SK-N-MC (cell line): ENCODE results near the gene MORF4L1.

Experiments
- DNase-seq: peaks from one replicate; pipeline ENCODE4 v3.0.0-alpha.2; 2011; ENCODE audit warnings: low read depth, low spot score
- H3K27ac ChIP-seq: fragments of 200-600 bp; sonication (generic); 2 replicates; pipeline ENCODE4 v1.5.1; 2016; ENCODE audit warnings: mixed run types
- H3K36me3 ChIP-seq: fragments of 200-600 bp; sonication (generic); 2 replicates; pipeline ENCODE4 v1.6.1; 2017; ENCODE audit warnings: antibody characterized with exemption, low read length, mixed read lengths; ENCODE audit not compliant: insufficient read depth
- H3K4me3 ChIP-seq: fragments of 200-600 bp; sonication (generic); 2 replicates; pipeline ENCODE4 v1.5.1; 2016
- H3K9ac ChIP-seq: fragments of 200-600 bp; sonication (generic); 2 replicates; pipeline ENCODE4 v1.8.0; 2017; ENCODE audit warnings: mixed run types, mixed read lengths; ENCODE audit not compliant: insufficient read length
- H3K9me3 ChIP-seq: fragments of 200-600 bp; sonication (generic); 2 replicates; pipeline ENCODE4 v1.6.1; 2017; ENCODE audit warnings: low read depth, mild to moderate bottlenecking, antibody characterized with exemption, low read length, moderate library complexity, mixed read lengths
- EZH2 ChIP-seq: fragments of 200-600 bp; sonication (generic); IDR thresholded peaks from one replicate; pipeline ENCODE4 v1.6.1; 2017; ENCODE audit warnings: antibody characterized with exemption
- FOXP2 ChIP-seq: optimal IDR thresholded peaks from 2 replicates; pipeline ENCODE3; 2011; ENCODE audit warnings: mild to moderate bottlenecking, moderate library complexity; ENCODE audit not compliant: insufficient read depth; ENCODE audit errors: extremely low read length, control extremely low read depth
- POLR2AphosphoS5 ChIP-seq: IDR thresholded peaks from 2 replicates; pipeline ENCODE4 v1.6.1; 2012; ENCODE audit warnings: mild to moderate bottlenecking, low read depth, low read length, borderline replicate concordance

The MORF4L1 gene

DNA sequence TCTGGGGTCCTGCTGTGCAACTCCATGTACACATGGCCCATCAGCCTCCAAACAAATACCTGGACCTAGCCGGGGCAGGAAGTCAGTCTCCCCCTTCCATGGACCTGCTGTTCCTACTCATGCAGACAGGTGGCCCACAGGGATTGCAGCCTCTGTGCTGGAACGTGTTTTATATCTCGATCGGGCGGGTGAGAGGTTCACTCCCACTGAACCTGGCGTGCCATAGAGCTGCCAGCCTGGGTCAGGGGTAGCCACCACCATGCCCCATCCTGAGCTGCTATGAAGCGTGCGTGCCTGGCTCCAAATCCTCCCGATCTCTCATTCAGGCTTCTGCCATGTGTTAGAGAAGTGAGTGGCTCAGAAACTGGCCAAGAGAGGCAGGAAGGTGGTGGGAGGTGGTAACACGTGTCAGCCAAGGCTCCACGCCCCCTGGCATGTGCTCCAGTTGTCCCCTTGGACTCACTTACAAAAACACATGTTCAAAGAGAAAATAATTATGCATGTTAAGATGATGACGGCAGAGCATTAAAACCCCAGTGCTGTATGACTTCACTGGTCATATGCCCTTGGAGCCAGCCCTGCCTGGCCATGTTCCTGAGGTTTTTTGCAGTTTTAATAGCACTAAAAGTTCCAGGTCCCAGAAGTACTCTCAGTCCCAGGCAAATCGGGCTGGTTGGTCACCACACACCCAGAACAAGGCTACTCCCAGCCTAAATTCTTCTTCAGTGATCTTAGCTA, 41.5 kb downstream of the MORF4L1 start:
- no peak overlapping the region for H3K27ac ChIP-seq
- H3K4me3 ChIP-seq: no peak overlapping the region
- peaks cover 64% of the 10 kb centered on the region for H3K36me3 ChIP-seq
- no peak for DNase-seq
- H3K9ac ChIP-seq: no peak overlapping the region
- TF ChIP-seq FOXP2 (no peak), EZH2 (no peak), POLR2AphosphoS5 (no peak)
- H3K9me3 ChIP-seq: no peaks in the 10 kb centered on the region

DNA sequence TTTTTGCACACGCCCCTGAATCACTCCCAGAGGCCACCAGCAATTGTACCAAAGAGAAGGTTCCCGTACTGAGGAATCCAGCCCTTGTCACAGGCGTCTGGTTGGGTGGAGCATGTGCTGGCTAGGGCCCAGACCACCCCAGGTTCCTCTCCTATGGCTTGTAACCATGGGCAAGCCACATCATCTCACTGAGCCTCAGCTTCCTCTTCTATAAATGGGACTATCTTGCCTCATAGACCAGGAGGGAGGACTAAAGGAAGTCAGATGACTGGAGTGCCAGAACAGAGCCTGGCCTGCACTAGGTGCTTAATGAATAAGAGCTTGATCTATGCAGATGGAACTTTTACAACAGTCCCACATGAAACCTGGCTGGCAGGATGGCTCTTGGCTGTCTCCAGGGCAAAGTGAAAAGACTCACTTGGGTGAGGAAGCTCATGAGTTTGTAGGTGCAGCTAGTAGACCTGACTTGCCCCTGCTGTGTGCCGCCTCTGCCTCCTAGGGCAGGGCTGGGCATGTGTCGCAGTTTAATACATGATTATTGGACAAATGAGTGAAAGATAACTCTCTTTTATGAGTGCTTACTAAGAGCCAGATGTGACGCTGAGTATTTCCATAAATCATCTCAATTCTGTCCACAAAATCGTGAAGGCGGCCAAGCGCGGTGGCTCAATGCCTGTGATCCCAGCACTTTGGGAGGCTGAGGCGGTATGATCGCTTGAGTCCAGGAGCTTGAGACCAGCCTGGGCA, 42.8 kb downstream of the MORF4L1 start:
- DNase-seq: no peak
- H3K27ac ChIP-seq: no peak overlapping the region
- no peak for TF ChIP-seq POLR2AphosphoS5
- TF ChIP-seq EZH2: no peak
- H3K9me3 ChIP-seq: no peaks in the 10 kb centered on the region
- H3K36me3 ChIP-seq: peaks cover 61% of the 10 kb centered on the region
- no peak overlapping the region for H3K4me3 ChIP-seq
- H3K9ac ChIP-seq: no peak overlapping the region

DNA sequence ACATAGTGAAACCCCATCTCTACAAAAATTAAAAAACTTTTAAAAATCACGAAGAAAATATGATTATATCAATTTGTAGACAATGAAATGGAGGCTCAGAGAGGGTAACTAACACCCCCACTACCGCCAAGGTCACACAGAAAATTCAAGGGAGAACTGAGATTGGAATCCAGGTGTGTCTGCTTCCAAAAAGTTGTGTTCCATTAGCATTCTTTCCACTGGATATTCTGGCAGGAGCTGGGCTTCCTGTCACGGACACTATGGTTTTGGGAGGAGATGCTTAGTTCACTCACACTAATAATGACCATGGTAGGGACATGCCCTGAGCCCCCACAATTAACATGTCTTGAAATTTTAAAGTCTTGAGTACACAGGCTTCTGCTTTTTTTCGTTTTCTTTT, 43.4 kb downstream of the MORF4L1 start:
- no peaks in the 10 kb centered on the region for H3K9me3 ChIP-seq
- TF ChIP-seq EZH2 (no peak), POLR2AphosphoS5 (no peak), FOXP2 (no peak)
- no peak overlapping the region for H3K27ac ChIP-seq
- DNase-seq: no peak
- H3K9ac ChIP-seq: no peak overlapping the region
- H3K4me3 ChIP-seq: no peak overlapping the region
- peaks cover 61% of the 10 kb centered on the region for H3K36me3 ChIP-seq

DNA sequence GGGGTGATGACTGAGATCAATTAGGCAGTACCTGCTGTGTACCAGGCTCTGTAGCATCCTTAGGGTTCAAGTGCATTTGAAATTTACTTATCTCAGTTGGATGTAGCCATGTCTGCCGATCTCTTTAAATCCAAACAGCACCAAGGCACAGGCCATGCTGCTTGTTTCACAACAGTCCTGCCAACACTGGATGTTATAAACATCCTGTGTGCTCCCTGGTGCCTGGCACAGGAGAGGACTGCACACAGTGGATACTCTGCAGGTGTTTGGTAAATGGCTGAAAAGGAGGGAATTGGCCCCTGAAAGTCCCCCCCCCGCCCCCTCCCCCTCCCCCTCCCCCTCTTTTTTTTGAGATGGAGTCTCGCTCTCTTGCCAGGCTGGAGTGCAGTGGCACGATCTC, 45.2 kb downstream of the MORF4L1 start:
- no peak for TF ChIP-seq EZH2
- no peak for TF ChIP-seq FOXP2
- TF ChIP-seq POLR2AphosphoS5: no peak
- H3K27ac ChIP-seq: no peak overlapping the region
- H3K36me3 ChIP-seq: peaks cover 61% of the 10 kb centered on the region
- no peaks in the 10 kb centered on the region for H3K9me3 ChIP-seq
- no peak for DNase-seq
- no peak overlapping the region for H3K9ac ChIP-seq
- H3K4me3 ChIP-seq: no peak overlapping the region

DNA sequence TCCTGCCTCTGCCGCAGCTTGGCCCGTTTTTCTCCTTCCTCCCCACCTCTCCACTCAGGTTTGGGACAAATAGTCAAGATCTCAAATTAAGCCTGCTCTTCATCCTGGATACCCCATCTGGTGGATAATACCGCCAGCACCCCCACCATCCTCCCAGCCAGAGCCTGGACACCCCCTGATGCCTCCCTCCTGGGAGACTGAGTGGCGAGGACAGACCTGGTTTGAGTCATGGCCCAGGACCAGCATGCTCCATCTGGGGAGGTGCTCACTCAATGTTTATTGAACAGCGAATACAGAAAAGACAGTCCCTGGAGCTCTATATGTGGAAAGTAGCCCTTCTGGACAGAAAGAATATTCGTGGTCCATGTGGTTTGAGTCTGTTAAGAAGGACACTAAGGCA, 48.8 kb downstream of the MORF4L1 start:
- no peak overlapping the region for H3K27ac ChIP-seq
- TF ChIP-seq FOXP2 (no peak), EZH2 (no peak), POLR2AphosphoS5 (no peak)
- DNase-seq: no peak
- H3K9ac ChIP-seq: no peak overlapping the region
- H3K4me3 ChIP-seq: no peak overlapping the region
- no peaks in the 10 kb centered on the region for H3K9me3 ChIP-seq
- peaks cover 50% of the 10 kb centered on the region for H3K36me3 ChIP-seq

DNA sequence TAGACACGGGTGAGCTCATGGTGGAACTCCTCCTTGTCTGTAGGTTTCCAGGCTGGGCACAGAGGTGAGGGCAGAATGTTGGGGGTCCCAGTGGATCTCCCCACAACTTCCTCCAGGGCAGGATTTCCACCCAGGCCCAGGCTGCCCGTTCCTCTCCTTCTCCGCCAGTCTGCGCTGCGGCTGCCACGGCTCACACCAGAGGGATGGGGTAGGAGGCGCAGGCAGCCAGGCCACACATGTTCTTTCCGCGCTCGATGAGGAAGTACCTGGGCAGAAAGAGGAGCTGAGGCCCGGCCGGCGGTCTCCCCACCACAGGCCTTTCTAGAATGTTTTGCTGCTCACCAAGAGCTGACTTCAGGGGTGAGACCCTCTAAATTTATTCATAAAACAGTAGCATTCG, 49.2 kb downstream of the MORF4L1 start:
- no peak overlapping the region for H3K9ac ChIP-seq
- TF ChIP-seq POLR2AphosphoS5 (no peak), EZH2 (no peak), FOXP2 (no peak)
- no peaks in the 10 kb centered on the region for H3K9me3 ChIP-seq
- H3K36me3 ChIP-seq: peaks cover 50% of the 10 kb centered on the region
- no peak overlapping the region for H3K4me3 ChIP-seq
- DNase-seq: no peak
- no peak overlapping the region for H3K27ac ChIP-seq

DNA sequence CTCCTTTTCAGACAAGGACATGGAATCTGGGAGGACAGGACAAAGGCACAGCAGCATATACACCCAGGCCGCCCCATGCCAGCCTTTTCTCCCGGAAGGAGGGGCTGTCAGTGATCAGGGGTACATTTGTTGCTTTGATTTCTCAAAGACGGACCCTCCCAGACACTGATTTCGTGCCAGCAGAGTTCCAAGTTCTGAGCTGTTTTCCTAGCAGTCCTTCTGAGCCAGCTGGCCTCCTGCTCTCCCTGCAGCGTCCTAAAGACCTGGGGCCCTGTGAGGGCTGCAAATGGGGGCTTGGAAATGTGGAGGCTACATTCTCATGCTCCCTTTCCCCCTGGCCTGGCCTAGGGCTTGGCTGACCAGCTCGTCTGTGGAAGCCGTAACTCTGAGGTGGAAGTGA, 49.8 kb downstream of the MORF4L1 start:
- Histone ChIP-seq H3K9me3 (no peaks in the 10 kb centered on the region), H3K4me3 (no peak overlapping the region), H3K9ac (no peak overlapping the region), H3K36me3 (peaks cover 49% of the 10 kb centered on the region), H3K27ac (no peak overlapping the region)
- no peak for TF ChIP-seq EZH2
- TF ChIP-seq POLR2AphosphoS5: no peak
- TF ChIP-seq FOXP2: no peak
- no peak for DNase-seq

- TF ChIP-seq POLR2AphosphoS5: no peak
- DNase-seq: no peak
- Histone ChIP-seq H3K27ac (no peak overlapping the region), H3K9me3 (no peaks in the 10 kb centered on the region), H3K4me3 (no peak overlapping the region), H3K36me3 (peaks cover 46% of the 10 kb centered on the region), H3K9ac (no peak overlapping the region)
These were observed 50.3 kb downstream of the MORF4L1 start for GRCh38 chr15:78923015-78923414.
